GM12878 (cell line): Measurements from ENCODE around the gene CDH4. TPM values are rescaled to one million over a fixed set of nuclear protein-coding genes. Genes with fewer than 3 reads are reported as not detected.

Experiments
- ATAC-seq: fragments of 200-7000 bp; cut with Tn5 transposase; 3 replicates; pipeline ENCODE4 v1.9.1; 2020; ENCODE audit warnings: mild to moderate bottlenecking, moderate library complexity
- BruUV-seq: library from RNA; stranded (reverse); fragments of 400-500 nt; replicated peaks from 2 replicates; lab custom pipeline; 2021; lab: Mats Ljungman, UMichigan
- CTCF ChIA-PET: fragments of 300-600 bp; sonication (Branson Sonifier 250); formaldehyde crosslinking; extraction: SDS; loops from one replicate; lab custom pipeline; 2021; ENCODE audit warnings: inconsistent platforms; lab: Yijun Ruan, JAX
- POLR2A ChIA-PET: fragments of 350-600 bp; formaldehyde crosslinking; extraction: SDS; loops from one replicate; lab custom pipeline; 2021; ENCODE audit warnings: inconsistent platforms; lab: Charles Lee
- RAD21 ChIA-PET: fragments of 300-600 bp; sonication (Branson Sonifier 250); formaldehyde crosslinking; loops from one replicate; lab custom pipeline; 2023; ENCODE audit warnings: antibody characterized with exemption; ENCODE audit not compliant: unreplicated experiment; lab: Charles Lee
- SMC1A ChIA-PET: fragments of 300-600 bp; sonication (Branson Sonifier 250); formaldehyde crosslinking; loops from one replicate; lab custom pipeline; 2023; ENCODE audit not compliant: unreplicated experiment, uncharacterized antibody; lab: Charles Lee
- DNase-seq: peaks from one replicate; pipeline ENCODE4 v3.0.0-alpha.2; 2011; ENCODE audit warnings: low read depth, low spot score
- FAIRE-seq: peaks from 3 replicates; lab custom pipeline; 2011; peaks lifted over from hg19 to GRCh38; lab: Jason Lieb, UNC
- H2AFZ ChIP-seq: 2 replicates; pipeline ENCODE4 v1.6.0; 2011; ENCODE audit warnings: low read depth, low read length, control low read depth; ENCODE audit not compliant: control insufficient read depth
- H3K27ac ChIP-seq: 2 replicates; pipeline ENCODE4 v1.5.1; 2011; ENCODE audit warnings: control low read depth; ENCODE audit not compliant: control insufficient read depth, insufficient read depth
- H3K27me3 ChIP-seq, 2 experiments: replicated peaks in 1 of 2; 2 replicates each; pipeline versions ENCODE4 v1.6.0 to v1.6.1; 2011; ENCODE audit warnings: low read length in 1 of 2; ENCODE audit not compliant: control insufficient read depth in 2 of 2, insufficient read depth in 2 of 2
- H3K36me3 ChIP-seq, 2 experiments: 2 replicates each; pipeline ENCODE4 v1.5.1; 2011; ENCODE audit warnings: low read length in 1 of 2; ENCODE audit not compliant: control insufficient read depth in 2 of 2, insufficient read depth in 2 of 2
- H3K4me1 ChIP-seq: 2 replicates; pipeline ENCODE4 v1.6.1; 2011; ENCODE audit warnings: mild to moderate bottlenecking, low read length, moderate library complexity, mixed read lengths; ENCODE audit not compliant: control insufficient read depth, insufficient read depth
- H3K4me2 ChIP-seq: 2 replicates; pipeline ENCODE4 v1.6.0; 2011; ENCODE audit warnings: control low read depth; ENCODE audit not compliant: control insufficient read depth, insufficient read depth
- H3K4me3 ChIP-seq: fragments of 200-600 bp; sonication (generic); 2 replicates; pipeline ENCODE4 v1.5.1; 2016
- H3K79me2 ChIP-seq: 2 replicates; pipeline ENCODE4 v1.6.0; 2011; ENCODE audit warnings: low read length; ENCODE audit not compliant: control insufficient read depth, insufficient read depth
- H3K9ac ChIP-seq: 2 replicates; pipeline ENCODE4 v1.8.0; 2011; ENCODE audit warnings: low read length, control low read depth, mixed read lengths; ENCODE audit not compliant: control insufficient read depth, insufficient read depth
- H3K9me3 ChIP-seq: replicated peaks from 3 replicates; pipeline ENCODE4 v1.5.1; 2011; ENCODE audit warnings: mild to moderate bottlenecking, low read length; ENCODE audit not compliant: control insufficient read depth, insufficient read depth
- H4K20me1 ChIP-seq: 2 replicates; pipeline ENCODE4 v1.6.0; 2011; ENCODE audit not compliant: control insufficient read depth, insufficient read depth
- CBX3 ChIP-seq: fragments of 200-600 bp; sonication (generic); IDR thresholded peaks from 2 replicates; pipeline ENCODE4 v1.6.1; 2016; ENCODE audit warnings: low read depth, borderline replicate concordance
- CHD1 ChIP-seq: IDR thresholded peaks from 2 replicates; pipeline ENCODE4 v1.6.1; 2012; ENCODE audit warnings: low read depth, low read length, improper control_type of control experiment
- EED ChIP-seq: sonication (generic); IDR thresholded peaks from 2 replicates; pipeline ENCODE4 v1.6.1; 2016; ENCODE audit warnings: antibody characterized with exemption, low read depth
- ESRRA ChIP-seq: IDR thresholded peaks from 2 replicates; pipeline ENCODE4 v1.6.1; 2012; ENCODE audit warnings: mild to moderate bottlenecking, low read length, improper control_type of control experiment
- ETV6 ChIP-seq, 2 experiments: fragments of 450-650 bp in 1 of 2; IDR thresholded peaks in 1 of 2; conservative IDR thresholded peaks in 1 of 2; 2 replicates each; pipeline ENCODE4 v1.6.1; 2014; ENCODE audit warnings: antibody characterized with exemption in 1 of 2, borderline replicate concordance in 1 of 2, low read depth in 1 of 2, mild to moderate bottlenecking in 1 of 2, moderate library complexity in 1 of 2
- EZH2 ChIP-seq: IDR thresholded peaks from 2 replicates; pipeline ENCODE4 v1.6.1; 2012; ENCODE audit warnings: low read depth, mild to moderate bottlenecking, control low read depth, inconsistent platforms, low read length, borderline replicate concordance; ENCODE audit not compliant: control insufficient read depth
- FOS ChIP-seq: IDR thresholded peaks from 3 replicates; pipeline ENCODE4 v1.6.1; 2011; ENCODE audit warnings: borderline replicate concordance; ENCODE audit not compliant: insufficient read length; ENCODE audit errors: extremely low read depth
- IRF5 ChIP-seq: fragments of 450-650 bp; IDR thresholded peaks from 2 replicates; pipeline ENCODE4 v1.6.1; 2017; ENCODE audit warnings: borderline replicate concordance
- NFXL1 ChIP-seq: fragments of 450-650 bp; IDR thresholded peaks from 2 replicates; pipeline ENCODE4 v1.6.1; 2017; ENCODE audit warnings: antibody characterized with exemption, mild to moderate bottlenecking, borderline replicate concordance
- RB1 ChIP-seq: fragments of 450-650 bp; formaldehyde crosslinking; IDR thresholded peaks from 2 replicates; pipeline ENCODE4 v1.6.1; 2017; ENCODE audit warnings: mild to moderate bottlenecking, borderline replicate concordance
- SRF ChIP-seq, 2 experiments: IDR thresholded peaks; 2 replicates each; pipeline ENCODE4 v1.6.1; 2011; ENCODE audit warnings: low read depth in 2 of 2, low read length in 2 of 2, mild to moderate bottlenecking in 1 of 2, moderate library complexity in 1 of 2
- SUPT20H ChIP-seq: IDR thresholded peaks from 2 replicates; pipeline ENCODE4 v1.6.1; 2011; ENCODE audit warnings: low read depth, mild to moderate bottlenecking, low read length, moderate library complexity, borderline replicate concordance; ENCODE audit not compliant: control insufficient read depth
- WGBS: methylation state at CpG from one replicate; pipeline ENCODE4 v1.1.6; 2016; ENCODE audit warnings: low lambda C conversion rate; ENCODE audit not compliant: insufficient replicate concordance, insufficient coverage; ENCODE audit errors: missing lambda C conversion rate; 5-methylcytosine and 5-hydroxymethylcytosine counted together
- in situ Hi-C: fragments of 300-500 bp; cut with MboI; formaldehyde crosslinking; loops from 9 replicates; pipeline ENCODE4 v1.14.3; 2018; ENCODE audit warnings: mixed read lengths
- intact Hi-C: fragments of 100-400 bp; cut with micrococcal nuclease; formaldehyde crosslinking; loops from one replicate; pipeline ENCODE4 v1.14.2; 2022; ENCODE audit not compliant: unreplicated experiment
- polyA plus RNA-seq, 11 experiments: library from polyadenylated mRNA; depleted of rRNA in 4 of 11; unstranded in 6 of 11; stranded (reverse) in 5 of 11; fragments of >200 nt; fragmentation: Nextera tagmentation in 4 of 11; fragmentation: Illumina TruSeq in 1 of 11; extraction: Ambion mirVana in 4 of 11; extraction: Trizol in 1 of 11; gene quantifications; 1 replicate in 1 of 11; 2 replicates in 10 of 11; pipeline versions ENCODE4 v1.2.1 to v1.2.3, GENCODE V29; 2011 to 2016; ENCODE audit warnings: inconsistent platforms in 2 of 11, missing spikeins in 2 of 11, low read depth in 1 of 11
- total RNA-seq, 4 experiments: library from RNA; depleted of rRNA in 3 of 4; stranded (reverse); fragments of >200 nt in 3 of 4; fragmentation: Illumina TruSeq in 1 of 4; extraction: Trizol in 1 of 4; gene quantifications; 2 replicates each; pipeline versions ENCODE4 v1.2.1 to v1.2.3, GENCODE V29; 2013 to 2021

CDH4 gene
- total and polyA plus RNA-seq, 10 of the 15 experiments (the other 5 are each of a cell fraction or from before 2014, with no cell fraction given) = not detected

GRCh38 chr20:61494763-61495575, 242.9 kb downstream of the CDH4 start:
- CTCF ChIA-PET = no interaction called here
- no peak overlapping the region for H3K4me3 ChIP-seq
- H3K79me2 ChIP-seq = no peaks in the 10 kb centered on the region
- POLR2A ChIA-PET = no interaction called here
- no peaks in the 10 kb centered on the region for H4K20me1 ChIP-seq
- no peaks in the 10 kb centered on the region for H3K27me3 ChIP-seq
- no peak overlapping the region for H3K4me2 ChIP-seq
- FAIRE-seq (no peak), ATAC-seq (no peak), DNase-seq (no peak)
- RAD21 ChIA-PET = no interaction called here
- no peak overlapping the region for H3K9ac ChIP-seq
- BruUV-seq = no TSS peak
- WGBS = 36% methylated on average over 22 of the region's 22 CpGs
- no peak overlapping the region for H3K27ac ChIP-seq
- no peak overlapping the region for H2AFZ ChIP-seq
- no peaks in the 10 kb centered on the region for H3K4me1 ChIP-seq
- SMC1A ChIA-PET = no interaction called here
- no peaks in the 10 kb centered on the region; the same call in 2 of the 3 replicates for H3K9me3 ChIP-seq
- TF ChIP-seq CHD1 (no peak), FOS (no peak), IRF5 (no peak), SUPT20H (no peak), SRF (IDR thresholded peaks at IDR 0.05; ENCODE audit: low read depth in 2 of 2, low read length in 2 of 2) (no peak), NFXL1 (no peak), CBX3 (no peak), ETV6 (conservative IDR thresholded peaks at IDR 0.05 in 1 of 2, IDR thresholded peaks at IDR 0.05 in 1 of 2; ENCODE audit: borderline replicate concordance in 1 of 2, low read depth in 1 of 2) (no peak), EZH2 (no peak), EED (no peak), RB1 (no peak), ESRRA (no peak)
- in situ Hi-C loops = loop anchor here (25.0 kb wide), 1 partner anchor 592 kb away; no protein-coding TSS in a partner anchor
- intact Hi-C loops = no loop called here
- no peaks in the 10 kb centered on the region for H3K36me3 ChIP-seq
